Vagina (tissue), 2 donors: ENCODE measurements around the gene SRGAP3.

Source experiments
- CTCF ChIP-seq, 3 experiments: fragments of 450-650 bp in 2 of 3; fragments of 200-600 bp in 1 of 3; sonication (generic) in 1 of 3; IDR thresholded peaks; one replicate each; pipeline ENCODE4 v1.5.1; 2017 to 2019; ENCODE audit warnings: antibody characterized with exemption in 3 of 3, mild to moderate bottlenecking in 2 of 3, moderate library complexity in 2 of 3
- POLR2AphosphoS5 ChIP-seq, 2 donors: sonication (generic); formaldehyde crosslinking; IDR thresholded peaks; one replicate each; pipeline ENCODE4 v1.9.0; 2017; ENCODE audit warnings: antibody characterized with exemption in 2 of 2, mild to moderate bottlenecking in 2 of 2, low read depth in 1 of 2; ENCODE audit not compliant: insufficient read depth in 1 of 2

GRCh38 chr3:9043063-9043462 lies 206.4 kb downstream of the SRGAP3 start:
- TF ChIP-seq CTCF (IDR thresholded peaks at IDR 0.05), result no peak
- TF ChIP-seq POLR2AphosphoS5 (IDR thresholded peaks at IDR 0.05; ENCODE audit: insufficient read depth in 1 of 2, low read depth in 1 of 2), result no peak
